Prostate gland (tissue), 2 donors: ENCODE measurements around the gene OLFM3.

Source experiments
- POLR2A ChIP-seq: fragments of 450-650 bp; IDR thresholded peaks from one replicate; pipeline ENCODE4 v1.6.1; 2016; ENCODE audit warnings: antibody characterized with exemption, mild to moderate bottlenecking
- TF ChIP-seq, protein P1 (sequence below), 4 experiments: fragments of 200-600 bp in 2 of 4; fragments of 450-650 bp in 2 of 4; sonication (generic) in 2 of 4; IDR thresholded peaks; 1 replicate in 3 of 4; 2 replicates in 1 of 4; pipeline ENCODE4 v1.5.1; 2016 to 2019; ENCODE audit warnings: antibody characterized with exemption in 4 of 4, mild to moderate bottlenecking in 2 of 4, moderate library complexity in 2 of 4

GRCh38 chr1:101957771-101958170 is 39.0 kb downstream of the OLFM3 start:
- TF ChIP-seq POLR2A: no peak
- TF ChIP-seq, protein P1, sequence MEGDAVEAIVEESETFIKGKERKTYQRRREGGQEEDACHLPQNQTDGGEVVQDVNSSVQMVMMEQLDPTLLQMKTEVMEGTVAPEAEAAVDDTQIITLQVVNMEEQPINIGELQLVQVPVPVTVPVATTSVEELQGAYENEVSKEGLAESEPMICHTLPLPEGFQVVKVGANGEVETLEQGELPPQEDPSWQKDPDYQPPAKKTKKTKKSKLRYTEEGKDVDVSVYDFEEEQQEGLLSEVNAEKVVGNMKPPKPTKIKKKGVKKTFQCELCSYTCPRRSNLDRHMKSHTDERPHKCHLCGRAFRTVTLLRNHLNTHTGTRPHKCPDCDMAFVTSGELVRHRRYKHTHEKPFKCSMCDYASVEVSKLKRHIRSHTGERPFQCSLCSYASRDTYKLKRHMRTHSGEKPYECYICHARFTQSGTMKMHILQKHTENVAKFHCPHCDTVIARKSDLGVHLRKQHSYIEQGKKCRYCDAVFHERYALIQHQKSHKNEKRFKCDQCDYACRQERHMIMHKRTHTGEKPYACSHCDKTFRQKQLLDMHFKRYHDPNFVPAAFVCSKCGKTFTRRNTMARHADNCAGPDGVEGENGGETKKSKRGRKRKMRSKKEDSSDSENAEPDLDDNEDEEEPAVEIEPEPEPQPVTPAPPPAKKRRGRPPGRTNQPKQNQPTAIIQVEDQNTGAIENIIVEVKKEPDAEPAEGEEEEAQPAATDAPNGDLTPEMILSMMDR (IDR thresholded peaks at IDR 0.05): no peak
